Globus pallidus (tissue), 1 donor: ENCODE measurements around the gene NBAS.

Source experiments
- DNase-seq: peaks from one replicate; pipeline ENCODE4 v3.0.0-alpha.2; 2015; ENCODE audit warnings: low spot score

The NBAS gene

GRCh38 chr2:15591373-15591691, 30.2 kb upstream of the NBAS start:
- no peak for DNase-seq

GRCh38 chr2:15588329-15588919, 27.3 kb upstream of the NBAS start:
- peak; percentile 17 for DNase-seq

- DNase-seq, result no peak
These were observed 23.8 kb upstream of the NBAS start for GRCh38 chr2:15584767-15585469.

- DNase-seq, result no peak
These were observed 23.2 kb upstream of the NBAS start for GRCh38 chr2:15584316-15584715.

GRCh38 chr2:15583826-15584225, 22.7 kb upstream of the NBAS start:
- DNase-seq, result no peak

- DNase-seq, result no peak
These were observed 21.7 kb upstream of the NBAS start for GRCh38 chr2:15582710-15583357.

- DNase-seq, result no peak
These were observed 19.3 kb upstream of the NBAS start for GRCh38 chr2:15580451-15580850.

- DNase-seq, result no peak
These were observed 18.5 kb upstream of the NBAS start for GRCh38 chr2:15579641-15580040.

- DNase-seq, result peak; percentile 83
These were observed 16.1 kb upstream of the NBAS start for GRCh38 chr2:15577071-15577735.

GRCh38 chr2:15571729-15572128, 10.6 kb upstream of the NBAS start:
- DNase-seq, result no peak

GRCh38 chr2:15570104-15570503, 9.0 kb upstream of the NBAS start:
- no peak for DNase-seq

GRCh38 chr2:15568874-15569273, 7.7 kb upstream of the NBAS start:
- DNase-seq, result no peak

GRCh38 chr2:15566912-15567311, 5.8 kb upstream of the NBAS start:
- DNase-seq, result no peak

- no peak for DNase-seq
These were observed 5.0 kb upstream of the NBAS start for GRCh38 chr2:15565994-15566671.

GRCh38 chr2:15565392-15565791, 4.3 kb upstream of the NBAS start:
- DNase-seq, result no peak

GRCh38 chr2:15563227-15564100, 2.3 kb upstream of the NBAS start:
- DNase-seq, result no peak

- no peak for DNase-seq
These were observed 1.4 kb upstream of the NBAS start for GRCh38 chr2:15562354-15563031.

- no peak for DNase-seq
These were observed 625 bp upstream of the NBAS start for GRCh38 chr2:15561574-15562344.

GRCh38 chr2:15560140-15560987, 770 bp downstream of the NBAS start:
- peak; percentile 14 for DNase-seq
